ENCODE results near the gene AEBP2.
"Not testable (repeated sequence)": the region's sequence is repeated elsewhere in the genome, so short reads cannot be mapped to it uniquely, and the experiment has no call there.

The AEBP2 gene

GRCh38 chr12:19421503-19422282, 17.6 kb upstream of the AEBP2 start:
- no peak for DNase-seq (ENCODE audit: low read depth)

- DNase-seq (ENCODE audit: low read depth), result no peak
Observed at GRCh38 chr12:19423166-19423930, 15.9 kb upstream of the AEBP2 start.

GRCh38 chr12:19428246-19428645, 11.0 kb upstream of the AEBP2 start:
- DNase-seq (ENCODE audit: low read depth), result no peak

- DNase-seq (ENCODE audit: low read depth), result not testable (repeated sequence)
Observed at GRCh38 chr12:19429491-19429890, 9.8 kb upstream of the AEBP2 start.

GRCh38 chr12:19430988-19431387, 8.3 kb upstream of the AEBP2 start:
- DNase-seq (ENCODE audit: low read depth), result no peak

GRCh38 chr12:19431407-19432308, 7.6 kb upstream of the AEBP2 start:
- DNase-seq (ENCODE audit: low read depth), result peak; percentile 40

- no peak for DNase-seq (ENCODE audit: low read depth)
Observed at GRCh38 chr12:19432309-19433170, 6.8 kb upstream of the AEBP2 start.

- DNase-seq (ENCODE audit: low read depth), result no peak
Observed at GRCh38 chr12:19434538-19434937, 4.8 kb upstream of the AEBP2 start.

- no peak for DNase-seq (ENCODE audit: low read depth)
Observed at GRCh38 chr12:19435831-19436497, 3.3 kb upstream of the AEBP2 start.

GRCh38 chr12:19436931-19437330, 2.4 kb upstream of the AEBP2 start:
- no peak for DNase-seq (ENCODE audit: low read depth)

GRCh38 chr12:19437996-19438395, 1.3 kb upstream of the AEBP2 start:
- DNase-seq (ENCODE audit: low read depth), result no peak

- DNase-seq (ENCODE audit: low read depth), result no peak
Observed at GRCh38 chr12:19440019-19440858, 947 bp downstream of the AEBP2 start.

GRCh38 chr12:19440916-19441315, 1.6 kb downstream of the AEBP2 start:
- no peak for DNase-seq (ENCODE audit: low read depth)

GRCh38 chr12:19443585-19443984, 4.3 kb downstream of the AEBP2 start:
- no peak for DNase-seq (ENCODE audit: low read depth)

- no peak for DNase-seq (ENCODE audit: low read depth)
Observed at GRCh38 chr12:19444097-19444496, 4.8 kb downstream of the AEBP2 start.

GRCh38 chr12:19447386-19447785, 8.1 kb downstream of the AEBP2 start:
- no peak for DNase-seq (ENCODE audit: low read depth)

GRCh38 chr12:19449814-19450213, 10.5 kb downstream of the AEBP2 start:
- DNase-seq (ENCODE audit: low read depth), result no peak

GRCh38 chr12:19450362-19450761, 11.1 kb downstream of the AEBP2 start:
- DNase-seq (ENCODE audit: low read depth), result no peak

GRCh38 chr12:19451196-19451595, 11.9 kb downstream of the AEBP2 start:
- no peak for DNase-seq (ENCODE audit: low read depth)

GRCh38 chr12:19453961-19454360, 14.7 kb downstream of the AEBP2 start:
- DNase-seq (ENCODE audit: low read depth), result no peak

Measured in HS-5 (cell line).